Measurements from ENCODE around the gene ZNF782.
"Not testable (repeated sequence)": the region's sequence is repeated elsewhere in the genome, so short reads cannot be mapped to it uniquely, and the experiment has no call there.

The ZNF782 gene

GRCh38 chr9:96844040-96844439, 10.3 kb downstream of the ZNF782 start:
- TF ChIP-seq, protein P1, sequence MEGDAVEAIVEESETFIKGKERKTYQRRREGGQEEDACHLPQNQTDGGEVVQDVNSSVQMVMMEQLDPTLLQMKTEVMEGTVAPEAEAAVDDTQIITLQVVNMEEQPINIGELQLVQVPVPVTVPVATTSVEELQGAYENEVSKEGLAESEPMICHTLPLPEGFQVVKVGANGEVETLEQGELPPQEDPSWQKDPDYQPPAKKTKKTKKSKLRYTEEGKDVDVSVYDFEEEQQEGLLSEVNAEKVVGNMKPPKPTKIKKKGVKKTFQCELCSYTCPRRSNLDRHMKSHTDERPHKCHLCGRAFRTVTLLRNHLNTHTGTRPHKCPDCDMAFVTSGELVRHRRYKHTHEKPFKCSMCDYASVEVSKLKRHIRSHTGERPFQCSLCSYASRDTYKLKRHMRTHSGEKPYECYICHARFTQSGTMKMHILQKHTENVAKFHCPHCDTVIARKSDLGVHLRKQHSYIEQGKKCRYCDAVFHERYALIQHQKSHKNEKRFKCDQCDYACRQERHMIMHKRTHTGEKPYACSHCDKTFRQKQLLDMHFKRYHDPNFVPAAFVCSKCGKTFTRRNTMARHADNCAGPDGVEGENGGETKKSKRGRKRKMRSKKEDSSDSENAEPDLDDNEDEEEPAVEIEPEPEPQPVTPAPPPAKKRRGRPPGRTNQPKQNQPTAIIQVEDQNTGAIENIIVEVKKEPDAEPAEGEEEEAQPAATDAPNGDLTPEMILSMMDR (IDR thresholded peaks at IDR 0.05; ENCODE audit: extremely low read depth, missing control alignments), result no peak

GRCh38 chr9:96818533-96818932, 35.8 kb downstream of the ZNF782 start:
- no peak for DNase-seq (ENCODE audit: low spot score)
- TF ChIP-seq, protein P1 (IDR thresholded peaks at IDR 0.05; ENCODE audit: extremely low read depth, missing control alignments), result no peak

More at GRCh38 chr9:96844040-96844439, 10.3 kb downstream of the ZNF782 start:
- DNase-seq (ENCODE audit: low spot score), result no peak

GRCh38 chr9:96817973-96818372, 36.3 kb downstream of the ZNF782 start:
- no peak for DNase-seq (ENCODE audit: low spot score)
- TF ChIP-seq, protein P1 (IDR thresholded peaks at IDR 0.05; ENCODE audit: extremely low read depth, missing control alignments), result no peak

DNA sequence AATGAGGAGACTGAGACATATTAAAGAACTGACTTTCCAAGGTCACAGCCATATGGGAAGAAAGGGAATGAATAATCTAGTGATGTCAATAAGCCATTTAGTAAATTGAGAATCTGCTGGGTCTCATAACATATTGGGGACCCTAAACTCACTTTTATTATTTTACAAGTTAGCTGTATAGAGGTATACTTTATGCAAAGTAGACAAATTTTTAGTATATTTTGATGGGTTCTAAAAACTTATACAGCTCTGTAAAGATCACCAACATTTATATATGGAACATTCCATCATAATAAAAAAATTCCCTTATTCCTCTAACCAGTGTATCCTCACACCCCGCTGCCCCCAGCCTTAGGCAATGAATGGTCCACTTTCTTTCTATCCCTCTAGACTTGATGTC, 40.7 kb downstream of the ZNF782 start:
- TF ChIP-seq, protein P1 (IDR thresholded peaks at IDR 0.05; ENCODE audit: extremely low read depth, missing control alignments), result no peak
- DNase-seq (ENCODE audit: low spot score), result no peak

DNA sequence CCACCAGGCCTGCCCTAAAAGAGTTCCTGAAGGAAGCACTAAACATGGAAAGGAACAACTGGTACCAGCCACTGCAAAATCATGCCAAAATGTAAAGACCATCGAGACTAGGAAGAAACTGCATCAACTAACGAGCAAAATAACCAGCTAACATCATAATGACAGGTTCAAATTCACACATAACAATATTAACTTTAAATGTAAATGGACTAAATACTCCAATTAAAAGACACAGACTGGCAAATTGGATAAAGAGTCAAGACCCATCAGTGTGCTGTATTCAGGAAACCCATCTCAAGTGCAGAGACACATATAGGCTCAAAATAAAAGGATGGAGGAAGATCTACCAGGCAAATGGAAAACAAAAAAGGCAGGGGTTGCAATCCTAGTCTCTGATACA, 55.4 kb downstream of the ZNF782 start:
- DNase-seq (ENCODE audit: low spot score), result not testable (repeated sequence)

DNA sequence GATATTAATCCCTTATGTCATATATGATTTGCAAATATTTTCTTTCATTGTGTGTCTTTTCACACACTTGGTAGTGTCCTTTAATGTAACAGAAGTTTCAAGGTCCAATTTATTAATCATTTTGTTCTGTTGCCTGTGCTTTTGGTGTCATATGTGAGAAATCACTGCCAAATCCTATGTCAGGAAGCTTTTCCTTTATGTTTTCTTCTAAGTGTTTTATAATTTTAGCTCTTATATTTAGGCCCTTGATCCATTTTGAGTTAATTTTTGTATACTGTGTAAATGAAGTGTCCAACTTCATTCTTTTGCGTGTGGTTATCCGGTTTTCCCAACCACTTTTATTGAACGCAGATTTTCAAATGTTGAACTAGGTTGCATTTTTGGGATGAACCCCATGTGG, 70.3 kb downstream of the ZNF782 start:
- TF ChIP-seq, protein P1 (IDR thresholded peaks at IDR 0.05; ENCODE audit: extremely low read depth, missing control alignments), result no peak
- DNase-seq (ENCODE audit: low spot score), result no peak

DNA sequence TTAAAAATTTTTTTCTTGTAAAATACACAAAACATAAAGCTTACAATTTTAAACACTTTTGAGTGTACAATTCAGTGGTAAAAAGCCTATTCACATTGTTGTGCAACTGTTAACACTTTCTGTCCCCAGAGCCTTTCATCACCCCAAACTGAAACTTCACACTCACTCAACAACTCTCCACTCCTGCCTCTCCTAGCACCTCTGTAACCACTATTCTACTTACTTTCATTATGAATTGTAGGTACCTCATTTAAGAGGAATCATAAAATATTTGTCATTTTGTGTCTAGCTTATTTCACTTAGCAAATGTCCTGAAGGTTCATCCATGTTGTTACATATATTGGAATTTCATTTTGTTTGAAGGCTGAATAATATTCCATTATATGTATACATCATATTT, 72.1 kb downstream of the ZNF782 start:
- DNase-seq (ENCODE audit: low spot score), result no peak
- TF ChIP-seq, protein P1 (IDR thresholded peaks at IDR 0.05; ENCODE audit: extremely low read depth, missing control alignments), result no peak

DNA sequence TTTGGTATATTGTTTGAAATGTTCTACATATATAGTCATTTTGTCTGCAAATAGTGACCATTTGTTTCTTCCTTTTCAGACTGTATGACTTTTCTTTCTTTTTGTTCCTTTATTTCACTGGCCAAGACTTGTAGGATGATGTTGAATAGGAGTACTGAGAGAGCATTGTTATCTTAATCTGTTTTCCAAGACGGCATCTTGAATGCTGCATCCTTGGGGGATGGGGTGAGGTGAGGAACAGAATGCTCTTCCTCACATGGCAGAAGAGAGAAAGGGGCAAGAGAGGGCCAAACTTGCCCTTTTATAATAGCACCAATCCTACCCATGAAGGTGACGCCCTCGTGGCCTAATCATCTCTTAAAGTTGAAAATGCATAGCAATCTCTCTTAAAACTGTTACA, 72.8 kb downstream of the ZNF782 start:
- TF ChIP-seq, protein P1 (IDR thresholded peaks at IDR 0.05; ENCODE audit: extremely low read depth, missing control alignments), result no peak

More for the DNA sequence above, 72.8 kb downstream of the ZNF782 start:
- no peak for DNase-seq (ENCODE audit: low spot score)
